22Rv1 (cell line): Measurements from ENCODE around the gene POLD3.

Experiments used
- ZFX ChIP-seq: fragments of 450-650 bp; IDR thresholded peaks from 2 replicates; pipeline ENCODE4 v1.6.1; 2017; ENCODE audit warnings: antibody characterized with exemption, borderline replicate concordance
- TF ChIP-seq, protein P1 (sequence below): fragments of 450-650 bp; IDR thresholded peaks from 2 replicates; pipeline ENCODE4 v1.5.1; 2017; ENCODE audit warnings: mild to moderate bottlenecking

DNA sequence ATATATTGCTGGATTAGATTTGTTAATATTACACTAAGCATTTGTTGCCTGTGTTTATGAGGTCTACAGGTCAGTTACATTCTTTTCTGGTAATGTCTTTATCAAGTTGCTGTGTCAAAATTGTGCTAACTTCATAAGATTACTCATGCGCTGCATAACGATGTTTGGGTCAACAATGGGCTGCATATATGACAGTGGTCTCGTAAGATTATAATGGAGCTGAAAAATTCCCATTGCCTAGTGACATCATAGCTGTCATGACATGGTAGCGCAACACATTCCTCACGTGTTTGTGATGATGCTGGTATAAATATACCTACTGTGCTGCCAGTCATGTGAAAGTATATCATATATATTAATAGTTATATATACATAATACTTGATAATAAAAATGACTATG lies 34.2 kb downstream of the POLD3 start:
- TF ChIP-seq, protein P1, sequence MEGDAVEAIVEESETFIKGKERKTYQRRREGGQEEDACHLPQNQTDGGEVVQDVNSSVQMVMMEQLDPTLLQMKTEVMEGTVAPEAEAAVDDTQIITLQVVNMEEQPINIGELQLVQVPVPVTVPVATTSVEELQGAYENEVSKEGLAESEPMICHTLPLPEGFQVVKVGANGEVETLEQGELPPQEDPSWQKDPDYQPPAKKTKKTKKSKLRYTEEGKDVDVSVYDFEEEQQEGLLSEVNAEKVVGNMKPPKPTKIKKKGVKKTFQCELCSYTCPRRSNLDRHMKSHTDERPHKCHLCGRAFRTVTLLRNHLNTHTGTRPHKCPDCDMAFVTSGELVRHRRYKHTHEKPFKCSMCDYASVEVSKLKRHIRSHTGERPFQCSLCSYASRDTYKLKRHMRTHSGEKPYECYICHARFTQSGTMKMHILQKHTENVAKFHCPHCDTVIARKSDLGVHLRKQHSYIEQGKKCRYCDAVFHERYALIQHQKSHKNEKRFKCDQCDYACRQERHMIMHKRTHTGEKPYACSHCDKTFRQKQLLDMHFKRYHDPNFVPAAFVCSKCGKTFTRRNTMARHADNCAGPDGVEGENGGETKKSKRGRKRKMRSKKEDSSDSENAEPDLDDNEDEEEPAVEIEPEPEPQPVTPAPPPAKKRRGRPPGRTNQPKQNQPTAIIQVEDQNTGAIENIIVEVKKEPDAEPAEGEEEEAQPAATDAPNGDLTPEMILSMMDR, result no peak
- TF ChIP-seq ZFX, result no peak
